Neutrophil (primary cell): Measurements from ENCODE around the gene GPR31.

ENCODE experiments used
- H3K27ac ChIP-seq: fragments of 200-600 bp; sonication (generic); 2 replicates; pipeline ENCODE4 v1.5.1; 2016; ENCODE audit warnings: mild to moderate bottlenecking, moderate library complexity
- H3K27me3 ChIP-seq: fragments of 200-600 bp; sonication (generic); 2 replicates; pipeline ENCODE4 v1.6.0; 2016; ENCODE audit warnings: mild to moderate bottlenecking
- H3K36me3 ChIP-seq: fragments of 200-600 bp; sonication (generic); 2 replicates; pipeline ENCODE4 v1.5.1; 2017
- H3K4me1 ChIP-seq, 2 experiments: fragments of 200-600 bp in 1 of 2; sonication (generic) in 1 of 2; 1 replicate in 1 of 2; 2 replicates in 1 of 2; pipeline versions ENCODE4 v1.5.1 to v1.6.1; 2013 to 2016; ENCODE audit warnings: low read depth in 1 of 2, low read length in 1 of 2, mild to moderate bottlenecking in 1 of 2, moderate library complexity in 1 of 2; ENCODE audit not compliant: control insufficient read depth in 1 of 2, insufficient read depth in 1 of 2
- H3K4me3 ChIP-seq, 2 experiments: fragments of 200-600 bp in 1 of 2; sonication (generic) in 1 of 2; 1 replicate in 1 of 2; 2 replicates in 1 of 2; pipeline ENCODE4 v1.5.1; 2013 to 2016; ENCODE audit warnings: low read depth in 1 of 2, low read length in 1 of 2, mild to moderate bottlenecking in 1 of 2, moderate library complexity in 1 of 2
- H3K9me3 ChIP-seq: fragments of 200-600 bp; sonication (generic); 2 replicates; pipeline ENCODE4 v1.5.1; 2016
- CTCF ChIP-seq: fragments of 200-600 bp; sonication (generic); IDR thresholded peaks from 2 replicates; pipeline ENCODE4 v1.5.1; 2016; ENCODE audit warnings: antibody characterized with exemption

The GPR31 gene

GRCh38 chr6:167125410-167125809 lies 32.4 kb downstream of the GPR31 start:
- no peak for TF ChIP-seq CTCF
- Histone ChIP-seq H3K27ac (no peak overlapping the region), H3K27me3 (no peaks in the 10 kb centered on the region), H3K4me3 (no peak overlapping the region), H3K9me3 (no peaks in the 10 kb centered on the region), H3K4me1 (peaks cover 0 to 3% of the 10 kb centered on the region in 2 experiments), H3K36me3 (no peaks in the 10 kb centered on the region)

DNA sequence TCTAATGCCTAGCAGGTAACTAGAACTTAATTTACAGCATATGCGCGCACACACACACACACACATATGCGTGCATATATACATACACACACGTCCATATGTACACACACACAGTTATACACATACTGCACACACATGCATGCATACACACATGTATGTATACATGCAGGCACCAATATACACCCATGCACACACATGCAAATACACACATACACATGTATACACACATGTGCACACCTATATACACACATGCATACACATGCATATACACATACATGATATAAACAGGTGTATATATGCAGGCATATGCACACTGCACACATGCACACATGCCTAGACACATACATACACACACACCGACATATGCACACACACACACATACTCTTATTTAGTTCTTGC lies 33.0 kb downstream of the GPR31 start:
- Histone ChIP-seq H3K36me3 (no peaks in the 10 kb centered on the region), H3K27me3 (no peaks in the 10 kb centered on the region), H3K4me1 (peaks cover 0 to 3% of the 10 kb centered on the region in 2 experiments), H3K27ac (no peak overlapping the region), H3K4me3 (no peak overlapping the region), H3K9me3 (no peaks in the 10 kb centered on the region)
- TF ChIP-seq CTCF, result no peak

DNA sequence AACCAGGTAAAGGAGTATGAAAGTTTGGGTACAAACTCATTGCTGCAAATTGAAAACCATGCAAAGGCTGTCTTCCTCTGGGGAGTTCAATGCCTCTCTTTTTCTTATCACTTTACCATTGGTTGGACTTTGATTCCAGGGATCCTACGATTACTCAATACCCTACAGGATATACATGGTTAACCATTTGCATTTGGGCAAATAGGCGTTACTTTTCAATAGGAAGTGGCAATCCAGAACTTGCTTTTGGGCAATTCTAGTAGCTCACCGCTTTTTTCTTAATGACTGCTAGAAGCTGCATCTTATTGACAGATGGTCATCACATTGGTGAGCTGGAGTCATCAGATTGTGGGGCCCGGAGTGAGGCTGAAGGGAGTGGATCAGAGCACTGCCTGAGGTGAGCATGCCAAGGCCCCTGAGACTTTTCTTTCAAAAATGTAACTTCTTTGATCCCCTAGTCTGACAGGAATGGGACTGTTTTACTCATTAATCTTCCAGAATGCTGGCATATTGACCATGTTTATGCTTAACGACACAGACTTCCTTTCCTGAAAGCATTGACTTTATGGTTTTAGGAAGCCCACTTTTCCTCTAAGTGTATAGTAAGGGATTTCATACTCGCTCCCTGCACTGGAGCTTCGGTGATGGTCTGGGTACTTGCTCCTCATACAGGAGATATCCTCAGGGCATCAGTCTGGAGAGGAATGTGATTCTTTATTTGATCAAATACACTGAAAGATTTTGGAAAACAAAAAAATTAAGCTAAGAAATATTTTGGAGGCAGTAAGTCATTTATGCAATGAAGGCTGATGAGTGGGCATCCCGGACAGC lies 34.7 kb downstream of the GPR31 start, which contains the start of gene CCR6:
TSS of gene CCR6 (plus strand) at position 270 of the 831 bp plus-strand sequence. CDS start 13,039 bp downstream, outside the sequence.
- no peak for TF ChIP-seq CTCF
- Histone ChIP-seq H3K36me3 (no peaks in the 10 kb centered on the region), H3K4me3 (no peak within 1 kb of the TSS), H3K27me3 (no peaks in the 10 kb centered on the region), H3K9me3 (no peaks in the 10 kb centered on the region), H3K4me1 (peaks cover 0 to 3% of the 10 kb centered on the region in 2 experiments), H3K27ac (no peak within 1 kb of the TSS)

GRCh38 chr6:167122041-167122826 lies 35.5 kb downstream of the GPR31 start:
- no peak overlapping the region for H3K27ac ChIP-seq
- no peaks in the 10 kb centered on the region for H3K27me3 ChIP-seq
- H3K36me3 ChIP-seq, result no peaks in the 10 kb centered on the region
- no peak overlapping the region for H3K4me3 ChIP-seq
- no peak for TF ChIP-seq CTCF
- H3K9me3 ChIP-seq, result no peaks in the 10 kb centered on the region
- peaks cover 0 to 3% of the 10 kb centered on the region in 2 experiments for H3K4me1 ChIP-seq

- no peak overlapping the region for H3K27ac ChIP-seq
- no peaks in the 10 kb centered on the region for H3K36me3 ChIP-seq
- no peaks in the 10 kb centered on the region for H3K9me3 ChIP-seq
- TF ChIP-seq CTCF, result no peak
- H3K4me3 ChIP-seq, result no peak overlapping the region
- H3K4me1 ChIP-seq, result peaks cover 0 to 3% of the 10 kb centered on the region in 2 experiments
- no peaks in the 10 kb centered on the region for H3K27me3 ChIP-seq
Measured at GRCh38 chr6:167121335-167121841, 36.4 kb downstream of the GPR31 start.
